H9 (cell line): ENCODE data around the gene FARSA. TPM values are rescaled to one million over a fixed set of nuclear protein-coding genes. Genes with fewer than 3 reads are reported as not detected.

Source experiments
- DNase-seq: peaks from one replicate; pipeline ENCODE4 v3.0.0-alpha.2; 2017
- H2AFZ ChIP-seq: one replicate; pipeline ENCODE4 v1.6.1; 2013; ENCODE audit warnings: mild to moderate bottlenecking, low read length, control low read depth, moderate library complexity
- H2AK5ac ChIP-seq: 2 replicates; pipeline ENCODE4 v1.6.1; 2013; ENCODE audit warnings: low read length, control low read depth, mixed read lengths; ENCODE audit not compliant: insufficient read length
- H2BK120ac ChIP-seq: one replicate; pipeline ENCODE4 v1.6.1; 2013; ENCODE audit warnings: low read depth, mild to moderate bottlenecking, low read length, control low read depth, inconsistent platforms; ENCODE audit not compliant: poor library complexity, severe bottlenecking
- H2BK12ac ChIP-seq: 2 replicates; pipeline ENCODE4 v1.6.1; 2013; ENCODE audit warnings: low read length, control low read depth, mixed read lengths, low read depth; ENCODE audit not compliant: insufficient read length
- H2BK15ac ChIP-seq: 2 replicates; pipeline ENCODE4 v1.6.1; 2013; ENCODE audit warnings: low read depth, low read length, control low read depth
- H2BK20ac ChIP-seq: one replicate; pipeline ENCODE4 v1.6.1; 2013; ENCODE audit warnings: low read depth, mild to moderate bottlenecking, low read length, control low read depth, inconsistent platforms; ENCODE audit not compliant: poor library complexity, severe bottlenecking
- H2BK5ac ChIP-seq: 2 replicates; pipeline ENCODE4 v1.6.1; 2013; ENCODE audit warnings: low read length, control low read depth, mixed read lengths; ENCODE audit not compliant: insufficient read length
- H3K14ac ChIP-seq: 2 replicates; pipeline ENCODE4 v1.6.1; 2013; ENCODE audit warnings: low read length, control low read depth; ENCODE audit not compliant: insufficient read depth
- H3K18ac ChIP-seq: 2 replicates; pipeline ENCODE4 v1.6.1; 2013; ENCODE audit warnings: low read depth, mild to moderate bottlenecking, mixed read lengths, low read length, control low read depth; ENCODE audit not compliant: insufficient read length
- H3K23ac ChIP-seq: 2 replicates; pipeline ENCODE4 v1.6.1; 2013; ENCODE audit warnings: low read length, control low read depth, mixed read lengths, low read depth; ENCODE audit not compliant: insufficient read length
- H3K23me2 ChIP-seq: 2 replicates; pipeline ENCODE4 v1.6.1; 2013; ENCODE audit warnings: low read depth, mild to moderate bottlenecking, mixed read lengths, low read length, control low read depth; ENCODE audit not compliant: insufficient read length, poor library complexity, severe bottlenecking
- H3K27ac ChIP-seq: 2 replicates; pipeline ENCODE4 v1.5.1; 2013; ENCODE audit warnings: low read length, control low read depth, mixed read lengths, low read depth; ENCODE audit not compliant: insufficient read length
- H3K27me3 ChIP-seq: 2 replicates; pipeline ENCODE4 v1.6.1; 2013; ENCODE audit warnings: low read length, control low read depth, inconsistent platforms; ENCODE audit not compliant: insufficient read depth
- H3K4ac ChIP-seq: 2 replicates; pipeline ENCODE4 v1.6.1; 2013; ENCODE audit warnings: low read depth, mild to moderate bottlenecking, control low read depth, inconsistent platforms, low read length, moderate library complexity
- H3K4me1 ChIP-seq: 2 replicates; pipeline ENCODE4 v1.6.1; 2013; ENCODE audit warnings: low read length, control low read depth, inconsistent platforms; ENCODE audit not compliant: insufficient read depth
- H3K4me2 ChIP-seq: 2 replicates; pipeline ENCODE4 v1.6.1; 2013; ENCODE audit warnings: low read length, control low read depth, mixed read lengths; ENCODE audit not compliant: insufficient read length, insufficient read depth
- H3K56ac ChIP-seq: 2 replicates; pipeline ENCODE4 v1.6.1; 2013; ENCODE audit warnings: low read depth, mild to moderate bottlenecking, mixed read lengths, low read length, control low read depth; ENCODE audit not compliant: insufficient read length
- H3K79me1 ChIP-seq: 2 replicates; pipeline ENCODE4 v1.6.1; 2013; ENCODE audit warnings: low read depth, mild to moderate bottlenecking, moderate library complexity, low read length, control low read depth, inconsistent platforms; ENCODE audit not compliant: insufficient read depth, poor library complexity, severe bottlenecking
- H3K79me2 ChIP-seq: 2 replicates; pipeline ENCODE4 v1.6.1; 2013; ENCODE audit warnings: low read length, control low read depth, inconsistent platforms; ENCODE audit not compliant: insufficient read depth
- H3K9ac ChIP-seq: 2 replicates; pipeline ENCODE4 v1.6.1; 2013; ENCODE audit warnings: low read length, control low read depth, mixed read lengths; ENCODE audit not compliant: insufficient read length; ENCODE audit errors: extremely low read depth
- H3K9me3 ChIP-seq: one replicate; pipeline ENCODE4 v1.6.1; 2013; ENCODE audit warnings: low read depth, low read length, inconsistent platforms; ENCODE audit not compliant: control insufficient read depth
- H3T11ph ChIP-seq: one replicate; pipeline ENCODE4 v1.6.1; 2013; ENCODE audit warnings: mild to moderate bottlenecking, low read length, control low read depth, inconsistent platforms
- H4K20me1 ChIP-seq: one replicate; pipeline ENCODE4 v1.6.1; 2013; ENCODE audit not compliant: control insufficient read depth, insufficient read length, insufficient read depth
- H4K5ac ChIP-seq: 2 replicates; pipeline ENCODE4 v1.6.1; 2013; ENCODE audit warnings: low read depth, mild to moderate bottlenecking, mixed read lengths, low read length, control low read depth; ENCODE audit not compliant: insufficient read length
- H4K8ac ChIP-seq: replicated peaks from 2 replicates; pipeline ENCODE4 v1.6.1; 2013; ENCODE audit warnings: low read length, control low read depth, mixed read lengths, low read depth; ENCODE audit not compliant: insufficient read length
- H4K91ac ChIP-seq: 2 replicates; pipeline ENCODE4 v1.6.1; 2013; ENCODE audit warnings: low read depth, mild to moderate bottlenecking, moderate library complexity, mixed read lengths, low read length, control low read depth; ENCODE audit not compliant: insufficient read length
- H3K27ac Mint-ChIP-seq, 3 experiments: 2 replicates in 2 of 3; 3 replicates in 1 of 3; pipeline ENCODE4 v1.8.0; 2020 to 2021; ENCODE audit warnings: mixed read lengths in 3 of 3, mild to moderate bottlenecking in 1 of 3, moderate library complexity in 1 of 3
- H3K27me3 Mint-ChIP-seq: 2 replicates; pipeline ENCODE4 v1.8.0; 2021; ENCODE audit warnings: low read depth, mild to moderate bottlenecking, moderate library complexity, mixed read lengths
- H3K36me3 Mint-ChIP-seq, 3 experiments: 2 replicates in 2 of 3; 3 replicates in 1 of 3; pipeline ENCODE4 v1.8.0; 2020 to 2021; ENCODE audit warnings: low read depth in 3 of 3, mixed read lengths in 3 of 3; ENCODE audit not compliant: insufficient read depth in 1 of 3
- H3K4me1 Mint-ChIP-seq, 2 experiments: 2 replicates each; pipeline ENCODE4 v1.8.0; 2020; ENCODE audit warnings: mixed read lengths in 2 of 2
- H3K4me3 Mint-ChIP-seq, 2 experiments: 2 replicates in 1 of 2; 3 replicates in 1 of 2; pipeline ENCODE4 v1.8.0; 2020 to 2021; ENCODE audit warnings: mild to moderate bottlenecking in 2 of 2, mixed read lengths in 2 of 2, moderate library complexity in 1 of 2
- H3K9me3 Mint-ChIP-seq, 2 experiments: 2 replicates in 1 of 2; 3 replicates in 1 of 2; pipeline ENCODE4 v1.8.0; 2020; ENCODE audit warnings: mild to moderate bottlenecking in 2 of 2, mixed read lengths in 2 of 2, moderate library complexity in 1 of 2
- CTCF ChIP-seq: fragments of 200-600 bp; sonication (generic); conservative IDR thresholded peaks from 3 replicates; pipeline ENCODE4 v1.8.0; 2021; ENCODE audit warnings: antibody characterized with exemption, mild to moderate bottlenecking
- WGBS: extraction: QIAGEN DNeasy Blood & Tissue Kit; methylation state at CpG from one replicate; pipeline ENCODE4 v1.1.7; 2013; ENCODE audit warnings: missing lambda C conversion rate, low lambda C conversion rate, mixed read lengths; ENCODE audit not compliant: insufficient read length; ENCODE audit errors: extremely low coverage; 5-methylcytosine and 5-hydroxymethylcytosine counted together
- total RNA-seq: library from RNA; stranded (reverse); gene quantifications from 2 replicates; pipeline ENCODE4 v1.2.1, GENCODE V29; 2021

Gene FARSA
- total RNA-seq, 1 experiment from 2014 or later = 110 TPM

- H3K27ac ChIP-seq = peak overlapping the region; percentile 42
- no peak overlapping the region for H2BK20ac ChIP-seq
- H3K14ac ChIP-seq = no peak overlapping the region
- no peak overlapping the region for H4K5ac ChIP-seq
- H2BK5ac ChIP-seq = no peak overlapping the region
- no peak overlapping the region for H2BK120ac ChIP-seq
- H3K36me3 Mint-ChIP-seq = peaks cover 56 to 83% (median 75%) of the 10 kb centered on the region in 3 experiments
- H4K8ac ChIP-seq = no peak overlapping the region
- no CpG with 5 or more reads among the region's 14 CpGs for WGBS
- peak overlapping the region; percentile 96 for H3K4me2 ChIP-seq
- H3K9ac ChIP-seq = peak overlapping the region; percentile 97
- peak overlapping the region; percentile 81 to 98 (median 93); a peak in 6 of 7 replicates for H3K27ac Mint-ChIP-seq
- no peaks in the 10 kb centered on the region; the same call in 1 of the 2 replicates for H3K79me2 ChIP-seq
- no peak overlapping the region for H2AK5ac ChIP-seq
- peak overlapping the region; percentile 79 to 90 for H3K4me3 Mint-ChIP-seq
- no peaks in the 10 kb centered on the region for H3K9me3 ChIP-seq
- no peak overlapping the region for H3K4ac ChIP-seq
- no peaks in the 10 kb centered on the region for H3K23me2 ChIP-seq
- no peaks in the 10 kb centered on the region for H3K4me1 ChIP-seq
- TF ChIP-seq CTCF = no peak
- no peak overlapping the region for H3K18ac ChIP-seq
- 0 out of 5 replicates have a peak, but pooled peaks cover 0 to 3% of the 10 kb centered on the region in 2 experiments for H3K9me3 Mint-ChIP-seq
- no peaks in the 10 kb centered on the region for H3K27me3 Mint-ChIP-seq
- no peaks in the 10 kb centered on the region for H3K27me3 ChIP-seq
- H2BK12ac ChIP-seq = no peak overlapping the region
- no peak overlapping the region for H2AFZ ChIP-seq
- H3K4me1 Mint-ChIP-seq = peaks cover 10 to 22% of the 10 kb centered on the region in 2 experiments
- H3K23ac ChIP-seq = no peak overlapping the region
- no peaks in the 10 kb centered on the region for H3K79me1 ChIP-seq
- H3T11ph ChIP-seq = no peak overlapping the region
- no peak overlapping the region for H2BK15ac ChIP-seq
- H4K91ac ChIP-seq = no peak overlapping the region
- no peak for DNase-seq
- H4K20me1 ChIP-seq = no peaks in the 10 kb centered on the region
- H3K56ac ChIP-seq = no peak overlapping the region
Observed at GRCh38 chr19:12946731-12947496, 13.4 kb upstream of the FARSA start.
